ENCODE measurements around the gene ERMP1. TPM values are rescaled to one million over a fixed set of nuclear protein-coding genes. Genes with fewer than 3 reads are reported as not detected.

ERMP1 gene
- total and polyA plus RNA-seq, 10 of the 15 experiments (the other 5 are each of a cell fraction or from before 2014, with no cell fraction given) = 2.4 to 42.1 (median 8.1) TPM

- TF ChIP-seq PRDM15 (CRISPR knock-in tag; IDR thresholded peaks at IDR 0.05) = no peak
- TF ChIP-seq SIX5 (IDR thresholded peaks at IDR 0.05; ENCODE audit: low read depth, low read length, severe bottlenecking) = no peak
Observed at GRCh38 chr9:5832071-5832537, 813 bp downstream of the ERMP1 start (continued).

- no peaks in the 10 kb centered on the region for H4K20me1 ChIP-seq (ENCODE audit: control insufficient read depth, insufficient read depth)
- ATAC-seq (peak; percentile 8; the same call in 1 of the 3 replicates), DNase-seq (ENCODE audit: low read depth, low spot score) (no peak), FAIRE-seq (no peak)
- no peak overlapping the region for H3K27ac ChIP-seq (ENCODE audit: control insufficient read depth, insufficient read depth)
- intact Hi-C loops (cut with micrococcal nuclease; ENCODE audit: unreplicated experiment) (no loop called here), in situ Hi-C loops (cut with MboI) (no loop called here)
- CTCF ChIA-PET = interaction anchor here (0.6 to 2.5 kb wide), 9 partner anchors 8 to 74 kb away, joined by 3 to 14 read pairs (median 4); no protein-coding TSS in a partner anchor
- H3K79me2 ChIP-seq (ENCODE audit: control insufficient read depth, insufficient read depth, low read length) = peaks cover 14% of the 10 kb centered on the region
- H3K27me3 ChIP-seq (replicated peaks in 1 of 2; ENCODE audit: control insufficient read depth in 2 of 2, insufficient read depth in 2 of 2, low read length in 1 of 2) = no peaks in the 10 kb centered on the region
- peaks cover 3% of the 10 kb centered on the region; the same call in 1 of the 2 replicates for H3K4me1 ChIP-seq (ENCODE audit: control insufficient read depth, insufficient read depth, low read length)
- H3K9ac ChIP-seq (ENCODE audit: control insufficient read depth, insufficient read depth, low read length) = no peak overlapping the region
- no peaks in the 10 kb centered on the region for H3K9me3 ChIP-seq (replicated peaks; ENCODE audit: control insufficient read depth, insufficient read depth, low read length)
- BruUV-seq (replicated peaks) = no TSS peak
- 100% methylated on average over 2 of the region's 2 CpGs for WGBS (ENCODE audit: insufficient coverage, insufficient replicate concordance, low lambda C conversion rate, missing lambda C conversion rate)
- SMC1A ChIA-PET (ENCODE audit: uncharacterized antibody, unreplicated experiment) = interaction anchor here (0.7 to 3.0 kb wide), 23 partner anchors 9 to 479 kb away, joined by 3 to 10 read pairs (median 4); a partner anchor contains a TSS
- POLR2A ChIA-PET = interaction anchor here (1.3 to 14.0 kb wide), 4 partner anchors 16 to 50 kb away, joined by 3 to 142 read pairs (median 5); no protein-coding TSS in a partner anchor
- peaks cover 2 to 11% of the 10 kb centered on the region in 2 experiments; a peak in 3 of 4 replicates for H3K36me3 ChIP-seq (ENCODE audit: control insufficient read depth in 2 of 2, insufficient read depth in 2 of 2, low read length in 1 of 2)
- H3K4me3 ChIP-seq = no peak overlapping the region
- RAD21 ChIA-PET (ENCODE audit: unreplicated experiment) = interaction anchor here (0.7 to 2.0 kb wide), 5 partner anchors 25 to 61 kb away, joined by 3 to 5 read pairs (median 4); no protein-coding TSS in a partner anchor
- no peak overlapping the region; the same call in 1 of the 2 replicates for H3K4me2 ChIP-seq (ENCODE audit: control insufficient read depth, insufficient read depth)
- no peak overlapping the region for H2AFZ ChIP-seq (ENCODE audit: control insufficient read depth, low read depth, low read length)
- no peak for TF ChIP-seq RELA (IDR thresholded peaks at IDR 0.05; ENCODE audit: borderline replicate concordance, partially characterized antibody)
- TF ChIP-seq IRF3 (IDR thresholded peaks at IDR 0.05) = no peak
- TF ChIP-seq IKZF1 (conservative IDR thresholded peaks at IDR 0.05) = no peak
- no peak for TF ChIP-seq CEBPB (IDR thresholded peaks at IDR 0.05; ENCODE audit: borderline replicate concordance in 1 of 2, low read depth in 2 of 2, low read length in 2 of 2)
- TF ChIP-seq HDAC6 (IDR thresholded peaks at IDR 0.05; ENCODE audit: unreplicated experiment) = no peak
- TF ChIP-seq SUZ12 (IDR thresholded peaks at IDR 0.05; ENCODE audit: unreplicated experiment) = no peak
- no peak for TF ChIP-seq ATF3 (IDR thresholded peaks at IDR 0.05; ENCODE audit: borderline replicate concordance, extremely low read depth, low read depth, low read length)
- no peak for TF ChIP-seq EP300 (IDR thresholded peaks at IDR 0.05; ENCODE audit: borderline replicate concordance in 1 of 2, control insufficient read depth in 1 of 2, low read depth in 2 of 2, low read length in 2 of 2)
- no peak for TF ChIP-seq STAT3 (IDR thresholded peaks at IDR 0.05; ENCODE audit: low read depth, low read length)
- no peak for TF ChIP-seq TCF12 (IDR thresholded peaks at IDR 0.05; ENCODE audit: low read depth, low read length)
- TF ChIP-seq RAD21 (IDR thresholded peaks at IDR 0.05; ENCODE audit: insufficient read depth, low read depth, low read length) = no peak
- no peak for TF ChIP-seq ESRRA (IDR thresholded peaks at IDR 0.05; ENCODE audit: low read length)
Observed at GRCh38 chr9:5825895-5826622, 6.9 kb downstream of the ERMP1 start.

All from GM12878 (cell line).